Tibial nerve (tissue), 4 donors: ENCODE measurements around the gene TXNIP. TPM values are rescaled to one million over a fixed set of nuclear protein-coding genes. Genes with fewer than 3 reads are reported as not detected.

Experiments used
- DNase-seq, 2 donors: peaks; one replicate each; pipeline ENCODE4 v3.0.0-alpha.2; 2019; ENCODE audit warnings: low spot score in 2 of 2
- H3K27ac ChIP-seq, 4 donors: fragments of 200-600 bp; sonication (generic) in 3 of 4; one replicate each; pipeline ENCODE4 v1.5.1; 2017 to 2019; ENCODE audit warnings: mild to moderate bottlenecking in 1 of 4
- H3K27me3 ChIP-seq, 2 donors: fragments of 200-600 bp; sonication (generic) in 1 of 2; one replicate each; pipeline versions ENCODE4 v1.5.1 to v1.6.0; 2017 to 2019
- H3K36me3 ChIP-seq, 3 donors: fragments of 200-600 bp; sonication (generic); one replicate each; pipeline ENCODE4 v1.5.1; 2018 to 2019
- H3K4me1 ChIP-seq, 4 donors: fragments of 200-600 bp; sonication (generic) in 3 of 4; one replicate each; pipeline ENCODE4 v1.5.1; 2017 to 2019
- H3K4me3 ChIP-seq, 4 donors: fragments of 200-600 bp; sonication (generic) in 3 of 4; one replicate each; pipeline ENCODE4 v1.5.1; 2017 to 2019; ENCODE audit warnings: mild to moderate bottlenecking in 1 of 4, moderate library complexity in 1 of 4
- H3K9me3 ChIP-seq, 4 donors: fragments of 200-600 bp; sonication (generic) in 3 of 4; one replicate each; pipeline ENCODE4 v1.5.1; 2017 to 2019
- CTCF ChIP-seq, 5 experiments: fragments of 200-600 bp in 3 of 5; fragments of 450-650 bp in 2 of 5; sonication (generic) in 3 of 5; IDR thresholded peaks; one replicate each; pipeline ENCODE4 v1.5.1; 2016 to 2019; ENCODE audit warnings: antibody characterized with exemption in 5 of 5, mild to moderate bottlenecking in 3 of 5, moderate library complexity in 2 of 5
- EP300 ChIP-seq, 2 donors: sonication (generic); formaldehyde crosslinking; IDR thresholded peaks; one replicate each; pipeline ENCODE4 v1.6.1; 2017; ENCODE audit warnings: antibody characterized with exemption in 2 of 2, mild to moderate bottlenecking in 1 of 2
- POLR2A ChIP-seq, 2 donors: fragments of 450-650 bp; IDR thresholded peaks; one replicate each; pipeline ENCODE4 v1.6.1; 2017; ENCODE audit warnings: antibody characterized with exemption in 2 of 2, mild to moderate bottlenecking in 2 of 2, moderate library complexity in 2 of 2
- WGBS, 2 donors: methylation state at CpG; one replicate each; pipeline ENCODE4 v1.1.5; 2018; 5-methylcytosine and 5-hydroxymethylcytosine counted together
- total RNA-seq, 4 donors: library from RNA; depleted of rRNA; stranded (reverse); fragments of >200 nt; gene quantifications; one replicate each; pipeline ENCODE4 v1.1.0, GENCODE V29; 2016

Gene TXNIP
- total RNA-seq, 4 donors from 2014 or later: 1,863 to 2,525 (median 2,185) TPM

- no peak overlapping the region for H3K4me3 ChIP-seq
- H3K27me3 ChIP-seq: no peaks in the 10 kb centered on the region
- TF ChIP-seq POLR2A (IDR thresholded peaks at IDR 0.05) (no peak), EP300 (IDR thresholded peaks at IDR 0.05) (no peak), CTCF (IDR thresholded peaks at IDR 0.05) (no peak)
- peak overlapping the region; percentile 44 to 99 (median 76) for H3K27ac ChIP-seq
- no peaks in the 10 kb centered on the region for H3K36me3 ChIP-seq
- H3K9me3 ChIP-seq: no peaks in the 10 kb centered on the region
- no peak for DNase-seq
- peaks cover 0 to 78% (median 43%) of the 10 kb centered on the region in 4 donors for H3K4me1 ChIP-seq
- 88 to 93% methylated on average over 2 of the region's 2 CpGs for WGBS, 2 donors
Observed at GRCh38 chr1:146001709-146002108, 5.3 kb upstream of the TXNIP start.

- H3K4me1 ChIP-seq: peaks cover 0 to 58% (median 29%) of the 10 kb centered on the region in 4 donors
- WGBS, 2 donors: 19 to 23% methylated on average over 5 of the region's 5 CpGs
- H3K27ac ChIP-seq: peak overlapping the region; percentile 94 to 99 (median 97)
- no peaks in the 10 kb centered on the region for H3K9me3 ChIP-seq
- no peaks in the 10 kb centered on the region for H3K27me3 ChIP-seq
- peaks cover 5 to 16% (median 15%) of the 10 kb centered on the region in 3 donors for H3K36me3 ChIP-seq
- TF ChIP-seq POLR2A (IDR thresholded peaks at IDR 0.05) (peak in 1 of 2 donors; percentile 28), CTCF (IDR thresholded peaks at IDR 0.05) (no peak), EP300 (IDR thresholded peaks at IDR 0.05) (peak; percentile 33 to 73)
- DNase-seq: no peak
- peak overlapping the region in 3 of 4 donors; percentile 17 to 79 (median 67) for H3K4me3 ChIP-seq
Observed at GRCh38 chr1:145999321-146000024, 3.1 kb upstream of the TXNIP start.

- no peak for DNase-seq
- H3K27ac ChIP-seq: peak overlapping the region; percentile 94 to 99 (median 97)
- TF ChIP-seq CTCF (IDR thresholded peaks at IDR 0.05) (peak in 2 of 5 experiments; percentile 12 to 35), EP300 (IDR thresholded peaks at IDR 0.05) (no peak)
- H3K36me3 ChIP-seq: peaks cover 22 to 33% (median 32%) of the 10 kb centered on the region in 3 donors
- H3K27me3 ChIP-seq: no peaks in the 10 kb centered on the region
- no peaks in the 10 kb centered on the region for H3K9me3 ChIP-seq
- 2% methylated on average over 3 of the region's 3 CpGs for WGBS, 2 donors
- H3K4me3 ChIP-seq: peak overlapping the region; percentile 67 to 97 (median 78)
- peaks cover 0 to 48% (median 29%) of the 10 kb centered on the region in 4 donors for H3K4me1 ChIP-seq
Observed at GRCh38 chr1:145997718-145998023, 1.3 kb upstream of the TXNIP start.

- Histone ChIP-seq H3K27me3 (no peaks in the 10 kb centered on the region), H3K27ac (peak overlapping the region; percentile 94 to 99 (median 97)), H3K9me3 (no peaks in the 10 kb centered on the region), H3K4me3 (peak overlapping the region; percentile 67 to 97 (median 78)), H3K4me1 (peaks cover 0 to 46% (median 29%) of the 10 kb centered on the region in 4 donors), H3K36me3 (peaks cover 22 to 37% (median 32%) of the 10 kb centered on the region in 3 donors)
- TF ChIP-seq CTCF (IDR thresholded peaks at IDR 0.05) (no peak), POLR2A (IDR thresholded peaks at IDR 0.05) (no peak), EP300 (IDR thresholded peaks at IDR 0.05) (peak; percentile 8 to 58)
- WGBS, 2 donors: 7% methylated on average over 12 of the region's 12 CpGs
- peak in 1 of 2 donors; percentile 71 for DNase-seq
Observed at GRCh38 chr1:145997016-145997717, 788 bp upstream of the TXNIP start.

- DNase-seq: no peak
- peak overlapping the region; percentile 94 to 99 (median 97) for H3K27ac ChIP-seq
- TF ChIP-seq POLR2A (IDR thresholded peaks at IDR 0.05) (no peak), EP300 (IDR thresholded peaks at IDR 0.05) (no peak), CTCF (IDR thresholded peaks at IDR 0.05) (no peak)
- peak overlapping the region; percentile 67 to 97 (median 78) for H3K4me3 ChIP-seq
- no peaks in the 10 kb centered on the region for H3K27me3 ChIP-seq
- peaks cover 0 to 45% (median 21%) of the 10 kb centered on the region in 4 donors for H3K4me1 ChIP-seq
- WGBS, 2 donors: 0 to 1% methylated on average over 13 of the region's 13 CpGs
- H3K9me3 ChIP-seq: no peaks in the 10 kb centered on the region
- H3K36me3 ChIP-seq: peaks cover 22 to 37% (median 32%) of the 10 kb centered on the region in 3 donors
Observed at GRCh38 chr1:145995964-145996432, 381 bp downstream of the TXNIP start.
